Renal cortical epithelial cell (primary cell): ENCODE measurements around the gene ST7. TPM values are rescaled to one million over a fixed set of nuclear protein-coding genes. Genes with fewer than 3 reads are reported as not detected.
A peak's percentile ranks its signal among the peaks of the same experiment; 100 is the strongest.

Experiments
- DNase-seq: peaks from one replicate; pipeline ENCODE4 v3.0.0-alpha.2; 2011; ENCODE audit warnings: low read depth
- total RNA-seq: library from RNA; depleted of rRNA; stranded (reverse); fragments of >200 nt; gene quantifications from 2 replicates; pipeline ENCODE4 v1.2.3, GENCODE V29; 2014

Gene ST7
- total RNA-seq, 1 donor from 2014 or later, result 20.7 TPM

- DNase-seq, result no peak
Observed at GRCh38 chr7:117190746-117191435, 237.6 kb downstream of the ST7 start.

GRCh38 chr7:117192108-117192507 is 238.8 kb downstream of the ST7 start:
- no peak for DNase-seq

GRCh38 chr7:117193564-117193963 is 240.3 kb downstream of the ST7 start:
- peak; percentile 5 for DNase-seq

- DNase-seq, result no peak
Observed at GRCh38 chr7:117194445-117194844, 241.1 kb downstream of the ST7 start.

- DNase-seq, result no peak
Observed at GRCh38 chr7:117195361-117196029, 242.2 kb downstream of the ST7 start.

GRCh38 chr7:117200132-117200531 is 246.8 kb downstream of the ST7 start:
- DNase-seq, result no peak

GRCh38 chr7:117200786-117201458 is 247.6 kb downstream of the ST7 start:
- DNase-seq, result no peak

GRCh38 chr7:117202511-117202910 is 249.2 kb downstream of the ST7 start:
- DNase-seq, result peak; percentile 20

- DNase-seq, result no peak
Observed at GRCh38 chr7:117203205-117203604, 249.9 kb downstream of the ST7 start.

- DNase-seq, result no peak
Observed at GRCh38 chr7:117205873-117206272, 252.6 kb downstream of the ST7 start.

- no peak for DNase-seq
Observed at GRCh38 chr7:117208257-117208656, 255.0 kb downstream of the ST7 start.

GRCh38 chr7:117210397-117210796 is 257.1 kb downstream of the ST7 start:
- DNase-seq, result no peak

GRCh38 chr7:117210908-117211307 is 257.6 kb downstream of the ST7 start:
- DNase-seq, result no peak

GRCh38 chr7:117211614-117212013 is 258.3 kb downstream of the ST7 start:
- no peak for DNase-seq

- peak; percentile 54 for DNase-seq
Observed at GRCh38 chr7:117212969-117213877, 259.9 kb downstream of the ST7 start.

GRCh38 chr7:117216010-117216409 is 262.7 kb downstream of the ST7 start:
- DNase-seq, result no peak

GRCh38 chr7:117216436-117217069 is 263.3 kb downstream of the ST7 start:
- no peak for DNase-seq

- no peak for DNase-seq
Observed at GRCh38 chr7:117217106-117218035, 264.1 kb downstream of the ST7 start.

- DNase-seq, result no peak
Observed at GRCh38 chr7:117218700-117219099, 265.4 kb downstream of the ST7 start.

- no peak for DNase-seq
Observed at GRCh38 chr7:117219485-117219884, 266.2 kb downstream of the ST7 start.
